Measurements from ENCODE around the gene IRS1.

Gene IRS1

GRCh38 chr2:226773291-226773690 is 26.3 kb downstream of the IRS1 start:
- Histone ChIP-seq H3K36me3 (ENCODE audit: control insufficient read depth, insufficient read depth, low read length) (peaks cover 62% of the 10 kb centered on the region), H3K4me1 (ENCODE audit: control insufficient read depth, insufficient read depth, low read length, poor library complexity, severe bottlenecking) (peaks cover 37% of the 10 kb centered on the region), H3K9me3 (ENCODE audit: control insufficient read depth, low read length) (peaks cover 15% of the 10 kb centered on the region), H3K4me3 (ENCODE audit: extremely low read depth, insufficient read depth, low read length, poor library complexity, severe bottlenecking) (no peak overlapping the region), H3K27ac (ENCODE audit: low read depth, low read length, severe bottlenecking) (peak overlapping the region; percentile 80)
- 60 to 100% methylated on average over 1 of the region's 2 CpGs for WGBS, 2 experiments (ENCODE audit: insufficient coverage in 2 of 2)

- Histone ChIP-seq H3K27ac (ENCODE audit: low read depth, low read length, severe bottlenecking) (peak overlapping the region; percentile 80), H3K9me3 (ENCODE audit: control insufficient read depth, low read length) (peaks cover 15% of the 10 kb centered on the region), H3K36me3 (ENCODE audit: control insufficient read depth, insufficient read depth, low read length) (peaks cover 67% of the 10 kb centered on the region), H3K4me1 (ENCODE audit: control insufficient read depth, insufficient read depth, low read length, poor library complexity, severe bottlenecking) (peaks cover 40% of the 10 kb centered on the region), H3K4me3 (ENCODE audit: extremely low read depth, insufficient read depth, low read length, poor library complexity, severe bottlenecking) (no peak overlapping the region)
- 67 to 86% methylated on average over 1 of the region's 3 CpGs for WGBS, 2 experiments (ENCODE audit: insufficient coverage in 2 of 2)
Observed at GRCh38 chr2:226772389-226773179, 27.0 kb downstream of the IRS1 start.

GRCh38 chr2:226771067-226771466 is 28.6 kb downstream of the IRS1 start:
- Histone ChIP-seq H3K36me3 (ENCODE audit: control insufficient read depth, insufficient read depth, low read length) (peaks cover 70% of the 10 kb centered on the region), H3K9me3 (ENCODE audit: control insufficient read depth, low read length) (peaks cover 13% of the 10 kb centered on the region), H3K4me3 (ENCODE audit: extremely low read depth, insufficient read depth, low read length, poor library complexity, severe bottlenecking) (no peak overlapping the region), H3K4me1 (ENCODE audit: control insufficient read depth, insufficient read depth, low read length, poor library complexity, severe bottlenecking) (peaks cover 46% of the 10 kb centered on the region), H3K27ac (ENCODE audit: low read depth, low read length, severe bottlenecking) (no peak overlapping the region)
- WGBS, 2 experiments (ENCODE audit: insufficient coverage in 2 of 2): 81 to 96% methylated on average over 4 of the region's 6 CpGs

GRCh38 chr2:226767056-226767813 is 32.4 kb downstream of the IRS1 start:
- H3K36me3 ChIP-seq (ENCODE audit: control insufficient read depth, insufficient read depth, low read length): peaks cover 90% of the 10 kb centered on the region
- peak overlapping the region; percentile 36 for H3K27ac ChIP-seq (ENCODE audit: low read depth, low read length, severe bottlenecking)
- peaks cover 23% of the 10 kb centered on the region for H3K4me1 ChIP-seq (ENCODE audit: control insufficient read depth, insufficient read depth, low read length, poor library complexity, severe bottlenecking)
- WGBS, 2 experiments (ENCODE audit: insufficient coverage in 2 of 2): 91 to 100% methylated on average over 3 of the region's 5 CpGs
- H3K9me3 ChIP-seq (ENCODE audit: control insufficient read depth, low read length): peaks cover 6% of the 10 kb centered on the region
- H3K4me3 ChIP-seq (ENCODE audit: extremely low read depth, insufficient read depth, low read length, poor library complexity, severe bottlenecking): no peak overlapping the region

GRCh38 chr2:226766352-226767055 is 33.1 kb downstream of the IRS1 start:
- Histone ChIP-seq H3K9me3 (ENCODE audit: control insufficient read depth, low read length) (peaks cover 6% of the 10 kb centered on the region), H3K36me3 (ENCODE audit: control insufficient read depth, insufficient read depth, low read length) (peaks cover 95% of the 10 kb centered on the region), H3K27ac (ENCODE audit: low read depth, low read length, severe bottlenecking) (peak overlapping the region; percentile 10), H3K4me1 (ENCODE audit: control insufficient read depth, insufficient read depth, low read length, poor library complexity, severe bottlenecking) (peaks cover 19% of the 10 kb centered on the region), H3K4me3 (ENCODE audit: extremely low read depth, insufficient read depth, low read length, poor library complexity, severe bottlenecking) (no peak overlapping the region)
- WGBS, 2 experiments (ENCODE audit: insufficient coverage in 2 of 2): 100% methylated on average over 1 to 2 of the region's 5 CpGs

GRCh38 chr2:226763320-226763719 is 36.3 kb downstream of the IRS1 start:
- WGBS, 2 experiments (ENCODE audit: insufficient coverage in 2 of 2): 92 to 100% methylated on average over 2 to 3 of the region's 3 CpGs
- Histone ChIP-seq H3K36me3 (ENCODE audit: control insufficient read depth, insufficient read depth, low read length) (peaks cover 93% of the 10 kb centered on the region), H3K4me3 (ENCODE audit: extremely low read depth, insufficient read depth, low read length, poor library complexity, severe bottlenecking) (no peak overlapping the region), H3K27ac (ENCODE audit: low read depth, low read length, severe bottlenecking) (no peak overlapping the region), H3K9me3 (ENCODE audit: control insufficient read depth, low read length) (peaks cover 6% of the 10 kb centered on the region), H3K4me1 (ENCODE audit: control insufficient read depth, insufficient read depth, low read length, poor library complexity, severe bottlenecking) (peaks cover 49% of the 10 kb centered on the region)

- Histone ChIP-seq H3K36me3 (ENCODE audit: control insufficient read depth, insufficient read depth, low read length) (peaks cover 78% of the 10 kb centered on the region), H3K27ac (ENCODE audit: low read depth, low read length, severe bottlenecking) (no peak overlapping the region), H3K9me3 (ENCODE audit: control insufficient read depth, low read length) (peaks cover 6% of the 10 kb centered on the region), H3K4me3 (ENCODE audit: extremely low read depth, insufficient read depth, low read length, poor library complexity, severe bottlenecking) (no peak overlapping the region), H3K4me1 (ENCODE audit: control insufficient read depth, insufficient read depth, low read length, poor library complexity, severe bottlenecking) (peaks cover 45% of the 10 kb centered on the region)
- WGBS, 2 experiments (ENCODE audit: insufficient coverage in 2 of 2): 100% methylated on average over 1 of the region's 2 CpGs
Observed at GRCh38 chr2:226761195-226761583, 38.4 kb downstream of the IRS1 start.

- Histone ChIP-seq H3K27ac (ENCODE audit: low read depth, low read length, severe bottlenecking) (no peak overlapping the region), H3K4me1 (ENCODE audit: control insufficient read depth, insufficient read depth, low read length, poor library complexity, severe bottlenecking) (peaks cover 51% of the 10 kb centered on the region), H3K4me3 (ENCODE audit: extremely low read depth, insufficient read depth, low read length, poor library complexity, severe bottlenecking) (no peak overlapping the region), H3K36me3 (ENCODE audit: control insufficient read depth, insufficient read depth, low read length) (peaks cover 75% of the 10 kb centered on the region), H3K9me3 (ENCODE audit: control insufficient read depth, low read length) (peaks cover 6% of the 10 kb centered on the region)
- 94 to 97% methylated on average over 2 of the region's 2 CpGs for WGBS, 2 experiments (ENCODE audit: insufficient coverage in 2 of 2)
Observed at GRCh38 chr2:226760412-226761194, 39.0 kb downstream of the IRS1 start.

GRCh38 chr2:226759768-226760167 is 39.9 kb downstream of the IRS1 start:
- H3K4me3 ChIP-seq (ENCODE audit: extremely low read depth, insufficient read depth, low read length, poor library complexity, severe bottlenecking): no peak overlapping the region
- H3K27ac ChIP-seq (ENCODE audit: low read depth, low read length, severe bottlenecking): no peak overlapping the region
- H3K9me3 ChIP-seq (ENCODE audit: control insufficient read depth, low read length): no peaks in the 10 kb centered on the region
- WGBS, 2 experiments (ENCODE audit: insufficient coverage in 2 of 2): 85 to 90% methylated on average over 4 to 7 of the region's 9 CpGs
- H3K4me1 ChIP-seq (ENCODE audit: control insufficient read depth, insufficient read depth, low read length, poor library complexity, severe bottlenecking): peaks cover 55% of the 10 kb centered on the region
- peaks cover 66% of the 10 kb centered on the region for H3K36me3 ChIP-seq (ENCODE audit: control insufficient read depth, insufficient read depth, low read length)
